DMS153 treated with DMSO at 0.1 percent for 48 hours (cell line): ENCODE data around the gene LRP5.

Experiments
- DNase-seq: peaks from one replicate; lab custom pipeline; 2025; ENCODE audit not compliant: unreplicated experiment; lab: John Stamatoyannopoulos, UW

The LRP5 gene

GRCh38 chr11:68345776-68346461 lies 33.5 kb downstream of the LRP5 start:
- DNase-seq = no peak

GRCh38 chr11:68346462-68346790 lies 34.0 kb downstream of the LRP5 start:
- DNase-seq = no peak

- no peak for DNase-seq
Measured at GRCh38 chr11:68347345-68347744, 35.0 kb downstream of the LRP5 start.

- no peak for DNase-seq
Measured at GRCh38 chr11:68347841-68348240, 35.5 kb downstream of the LRP5 start.

GRCh38 chr11:68349461-68350249 lies 37.3 kb downstream of the LRP5 start:
- no peak for DNase-seq

GRCh38 chr11:68350759-68351449 lies 38.5 kb downstream of the LRP5 start:
- no peak for DNase-seq

GRCh38 chr11:68351450-68352275 lies 39.3 kb downstream of the LRP5 start:
- no peak for DNase-seq

- no peak for DNase-seq
Measured at GRCh38 chr11:68352591-68352990, 40.2 kb downstream of the LRP5 start.

GRCh38 chr11:68353118-68353517 lies 40.7 kb downstream of the LRP5 start:
- no peak for DNase-seq

GRCh38 chr11:68353669-68354068 lies 41.3 kb downstream of the LRP5 start:
- DNase-seq = no peak

- DNase-seq = no peak
Measured at GRCh38 chr11:68354148-68354872, 41.9 kb downstream of the LRP5 start.

- DNase-seq = no peak
Measured at GRCh38 chr11:68355471-68355870, 43.1 kb downstream of the LRP5 start.

GRCh38 chr11:68357568-68357967 lies 45.2 kb downstream of the LRP5 start:
- no peak for DNase-seq

GRCh38 chr11:68358416-68358815 lies 46.0 kb downstream of the LRP5 start:
- DNase-seq = no peak

- DNase-seq = no peak
Measured at GRCh38 chr11:68361702-68362101, 49.3 kb downstream of the LRP5 start.

- no peak for DNase-seq
Measured at GRCh38 chr11:68362801-68363379, 50.5 kb downstream of the LRP5 start.

- DNase-seq = no peak
Measured at GRCh38 chr11:68363776-68364175, 51.4 kb downstream of the LRP5 start.

GRCh38 chr11:68364581-68364980 lies 52.2 kb downstream of the LRP5 start:
- no peak for DNase-seq

GRCh38 chr11:68365943-68366435 lies 53.6 kb downstream of the LRP5 start:
- DNase-seq = no peak

- no peak for DNase-seq
Measured at GRCh38 chr11:68367252-68367651, 54.9 kb downstream of the LRP5 start.
